SK-N-SH treated with all-trans-retinoic acid at 6 μM for 48 hours (cell line): ENCODE data around the gene DEFB123.
A peak's percentile ranks its signal among the peaks of the same experiment; 100 is the strongest.

Source experiments
- ATAC-seq: fragments of 200-7000 bp; cut with Tn5 transposase; 3 replicates; pipeline ENCODE4 v1.9.1; 2020; ENCODE audit warnings: mild to moderate bottlenecking, moderate library complexity
- ARNTL ChIP-seq: fragments of 450-650 bp; formaldehyde crosslinking; IDR thresholded peaks from 2 replicates; pipeline ENCODE4 v1.5.0; 2020; ENCODE audit warnings: low read depth, mild to moderate bottlenecking, moderate library complexity, borderline replicate concordance
- BACH2 ChIP-seq: fragments of 250-450 bp; sonication (Bioruptor Pico); IDR thresholded peaks from 2 replicates; pipeline ENCODE4 v1.9.0; 2021; ENCODE audit warnings: mild to moderate bottlenecking, borderline replicate concordance
- GLIS3 ChIP-seq: fragments of 250-450 bp; sonication (Bioruptor Pico); IDR thresholded peaks from 2 replicates; pipeline ENCODE4 v1.5.0; 2020; ENCODE audit warnings: mild to moderate bottlenecking, moderate library complexity
- ISL1 ChIP-seq: fragments of 250-450 bp; sonication (Bioruptor Pico); IDR thresholded peaks from 2 replicates; pipeline ENCODE4 v2.1.2; 2022; ENCODE audit warnings: mild to moderate bottlenecking, moderate library complexity
- PPARA ChIP-seq: fragments of 250-450 bp; sonication (Bioruptor Pico); IDR thresholded peaks from 2 replicates; pipeline ENCODE4 v1.5.0; 2020; ENCODE audit warnings: mild to moderate bottlenecking, borderline replicate concordance
- RARB ChIP-seq: fragments of 250-450 bp; sonication (Bioruptor Pico); IDR thresholded peaks from 2 replicates; pipeline ENCODE4 v1.8.0; 2021; ENCODE audit warnings: mild to moderate bottlenecking, moderate library complexity
- SNAI2 ChIP-seq: fragments of 250-450 bp; sonication (Bioruptor Pico); IDR thresholded peaks from 2 replicates; pipeline ENCODE4 v1.5.0; 2020; ENCODE audit warnings: mild to moderate bottlenecking, moderate library complexity
- TCF4 ChIP-seq: fragments of 250-450 bp; sonication (Bioruptor Pico); IDR thresholded peaks from 2 replicates; pipeline ENCODE4 v1.8.0; 2021; ENCODE audit warnings: mild to moderate bottlenecking, moderate library complexity, borderline replicate concordance
- ZFP30 ChIP-seq: fragments of 450-650 bp; formaldehyde crosslinking; IDR thresholded peaks from 2 replicates; pipeline ENCODE4 v1.5.0; 2022; ENCODE audit warnings: mild to moderate bottlenecking, moderate library complexity
- ZNF70 ChIP-seq: fragments of 450-650 bp; formaldehyde crosslinking; IDR thresholded peaks from 2 replicates; pipeline ENCODE4 v1.5.0; 2020; ENCODE audit warnings: mild to moderate bottlenecking, moderate library complexity
- ZNF8 ChIP-seq: fragments of 450-650 bp; formaldehyde crosslinking; IDR thresholded peaks from 2 replicates; pipeline ENCODE4 v1.5.0; 2020; ENCODE audit warnings: mild to moderate bottlenecking, moderate library complexity
- TF ChIP-seq, protein P1 (sequence below): fragments of 250-450 bp; sonication (Bioruptor Pico); IDR thresholded peaks from 2 replicates; pipeline ENCODE4 v1.8.0; 2020; ENCODE audit warnings: mild to moderate bottlenecking, moderate library complexity, borderline replicate concordance
- TF ChIP-seq, protein P2 (sequence below): fragments of 250-450 bp; sonication (Bioruptor Pico); IDR thresholded peaks from 2 replicates; pipeline ENCODE4 v1.5.1; 2021; ENCODE audit warnings: mild to moderate bottlenecking, moderate library complexity
- TF ChIP-seq, protein P3 (sequence below): fragments of 250-450 bp; sonication (Bioruptor Pico); IDR thresholded peaks from 2 replicates; pipeline ENCODE4 v1.8.0; 2021; ENCODE audit warnings: low read depth, mild to moderate bottlenecking, moderate library complexity, borderline replicate concordance

DEFB123 gene

DNA sequence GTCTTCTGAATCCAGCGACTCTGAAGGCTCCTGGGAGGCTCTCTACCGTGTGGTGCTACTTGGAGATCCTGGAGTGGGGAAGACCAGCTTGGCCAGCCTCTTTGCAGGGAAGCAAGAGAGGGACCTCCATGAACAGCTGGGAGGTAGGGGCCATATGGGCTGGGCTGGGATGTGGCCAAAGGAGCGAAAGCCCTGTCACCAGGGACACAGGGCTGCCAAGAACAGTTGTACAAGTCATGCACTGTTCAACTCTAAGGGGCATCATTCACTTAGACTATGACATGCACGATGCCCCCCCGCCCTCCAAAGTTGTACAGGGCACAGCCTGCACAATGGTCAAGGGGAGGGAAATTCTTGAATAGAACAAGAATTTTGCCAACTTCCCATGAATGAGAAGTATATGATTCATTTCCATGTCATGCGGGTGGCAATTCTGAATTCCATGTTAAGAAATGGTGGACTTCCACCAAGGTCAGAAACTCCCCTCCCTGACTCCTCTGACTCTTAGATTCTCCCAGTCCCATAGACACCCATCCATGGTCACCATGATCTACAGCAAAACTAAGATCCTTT, 36.3 kb downstream of the DEFB123 start (continued):
- no peak for TF ChIP-seq PPARA (CRISPR knock-in tag)
- TF ChIP-seq ZNF8 (CRISPR knock-in tag) = no peak
- no peak for TF ChIP-seq SNAI2 (CRISPR knock-in tag)

DNA sequence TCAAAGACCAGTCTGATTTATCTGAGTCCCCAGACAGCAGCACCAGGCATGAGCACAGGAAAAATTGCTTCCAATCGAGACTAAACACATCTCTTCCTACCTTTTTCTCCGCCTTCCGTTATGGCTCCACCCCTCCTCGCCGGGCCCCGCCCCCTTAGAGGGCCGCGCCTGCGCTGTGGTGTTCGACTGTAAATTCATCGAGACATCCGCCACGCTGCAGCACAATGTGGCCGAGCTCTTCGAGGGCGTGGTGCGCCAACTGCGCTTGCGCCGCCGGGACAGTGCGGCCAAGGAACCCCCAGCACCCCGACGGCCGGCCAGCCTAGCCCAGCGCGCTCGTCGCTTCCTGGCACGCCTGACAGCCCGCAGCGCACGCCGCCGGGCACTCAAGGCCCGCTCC, 43.6 kb downstream of the DEFB123 start:
- TF ChIP-seq, protein P1, sequence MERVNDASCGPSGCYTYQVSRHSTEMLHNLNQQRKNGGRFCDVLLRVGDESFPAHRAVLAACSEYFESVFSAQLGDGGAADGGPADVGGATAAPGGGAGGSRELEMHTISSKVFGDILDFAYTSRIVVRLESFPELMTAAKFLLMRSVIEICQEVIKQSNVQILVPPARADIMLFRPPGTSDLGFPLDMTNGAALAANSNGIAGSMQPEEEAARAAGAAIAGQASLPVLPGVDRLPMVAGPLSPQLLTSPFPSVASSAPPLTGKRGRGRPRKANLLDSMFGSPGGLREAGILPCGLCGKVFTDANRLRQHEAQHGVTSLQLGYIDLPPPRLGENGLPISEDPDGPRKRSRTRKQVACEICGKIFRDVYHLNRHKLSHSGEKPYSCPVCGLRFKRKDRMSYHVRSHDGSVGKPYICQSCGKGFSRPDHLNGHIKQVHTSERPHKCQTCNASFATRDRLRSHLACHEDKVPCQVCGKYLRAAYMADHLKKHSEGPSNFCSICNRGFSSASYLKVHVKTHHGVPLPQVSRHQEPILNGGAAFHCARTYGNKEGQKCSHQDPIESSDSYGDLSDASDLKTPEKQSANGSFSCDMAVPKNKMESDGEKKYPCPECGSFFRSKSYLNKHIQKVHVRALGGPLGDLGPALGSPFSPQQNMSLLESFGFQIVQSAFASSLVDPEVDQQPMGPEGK (CRISPR knock-in tag) = no peak
- no peak for TF ChIP-seq TCF4 (CRISPR knock-in tag)
- TF ChIP-seq GLIS3 (CRISPR knock-in tag) = no peak
- TF ChIP-seq, protein P2, sequence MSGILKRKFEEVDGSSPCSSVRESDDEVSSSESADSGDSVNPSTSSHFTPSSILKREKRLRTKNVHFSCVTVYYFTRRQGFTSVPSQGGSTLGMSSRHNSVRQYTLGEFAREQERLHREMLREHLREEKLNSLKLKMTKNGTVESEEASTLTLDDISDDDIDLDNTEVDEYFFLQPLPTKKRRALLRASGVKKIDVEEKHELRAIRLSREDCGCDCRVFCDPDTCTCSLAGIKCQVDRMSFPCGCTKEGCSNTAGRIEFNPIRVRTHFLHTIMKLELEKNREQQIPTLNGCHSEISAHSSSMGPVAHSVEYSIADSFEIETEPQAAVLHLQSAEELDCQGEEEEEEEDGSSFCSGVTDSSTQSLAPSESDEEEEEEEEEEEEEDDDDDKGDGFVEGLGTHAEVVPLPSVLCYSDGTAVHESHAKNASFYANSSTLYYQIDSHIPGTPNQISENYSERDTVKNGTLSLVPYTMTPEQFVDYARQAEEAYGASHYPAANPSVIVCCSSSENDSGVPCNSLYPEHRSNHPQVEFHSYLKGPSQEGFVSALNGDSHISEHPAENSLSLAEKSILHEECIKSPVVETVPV (CRISPR knock-in tag) = no peak
- no peak for ATAC-seq

DNA sequence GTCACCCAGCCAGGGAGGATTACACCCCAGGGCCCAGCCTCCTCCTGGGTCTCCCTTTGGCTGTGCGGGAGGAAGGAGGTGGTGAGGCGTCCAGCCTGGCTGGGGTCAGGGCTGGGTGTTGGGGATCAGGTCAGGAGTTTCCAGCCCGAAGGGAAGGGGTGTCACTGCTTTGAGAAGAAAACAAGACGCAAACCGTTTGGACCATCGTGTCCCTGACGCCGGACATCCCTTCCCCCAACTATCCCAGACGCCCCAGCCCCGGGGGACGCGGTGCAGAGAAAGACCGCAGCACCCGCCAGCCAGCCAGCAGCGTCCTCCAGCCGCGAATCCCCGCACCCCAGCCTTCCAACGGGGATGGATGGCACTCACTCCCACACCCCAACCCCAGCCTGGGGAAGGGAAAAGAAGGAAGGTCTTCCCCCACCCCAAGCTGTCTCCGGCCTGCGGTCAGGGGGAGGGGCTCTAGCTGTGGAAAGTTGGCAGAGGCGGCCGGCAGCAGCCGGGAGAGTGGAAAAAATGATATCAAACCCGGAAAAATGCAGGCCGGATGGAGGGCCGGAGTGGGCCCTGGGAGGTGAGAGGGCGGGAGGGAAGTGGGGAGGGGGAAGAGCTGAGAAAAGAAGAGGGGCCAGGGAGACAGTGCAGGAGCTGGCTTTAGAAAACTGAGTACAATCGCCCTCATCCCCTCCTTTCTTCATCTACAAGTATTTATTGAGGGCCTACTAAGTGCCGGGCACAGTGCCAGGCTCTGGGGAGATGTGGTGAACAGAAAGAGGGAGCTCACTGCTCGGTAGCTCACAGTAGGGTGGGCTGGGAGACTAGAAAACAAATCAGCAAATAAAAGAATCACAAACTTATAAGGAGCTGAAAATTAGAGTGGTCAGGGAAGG, 45.3 kb downstream of the DEFB123 start:
- TF ChIP-seq, protein P3, sequence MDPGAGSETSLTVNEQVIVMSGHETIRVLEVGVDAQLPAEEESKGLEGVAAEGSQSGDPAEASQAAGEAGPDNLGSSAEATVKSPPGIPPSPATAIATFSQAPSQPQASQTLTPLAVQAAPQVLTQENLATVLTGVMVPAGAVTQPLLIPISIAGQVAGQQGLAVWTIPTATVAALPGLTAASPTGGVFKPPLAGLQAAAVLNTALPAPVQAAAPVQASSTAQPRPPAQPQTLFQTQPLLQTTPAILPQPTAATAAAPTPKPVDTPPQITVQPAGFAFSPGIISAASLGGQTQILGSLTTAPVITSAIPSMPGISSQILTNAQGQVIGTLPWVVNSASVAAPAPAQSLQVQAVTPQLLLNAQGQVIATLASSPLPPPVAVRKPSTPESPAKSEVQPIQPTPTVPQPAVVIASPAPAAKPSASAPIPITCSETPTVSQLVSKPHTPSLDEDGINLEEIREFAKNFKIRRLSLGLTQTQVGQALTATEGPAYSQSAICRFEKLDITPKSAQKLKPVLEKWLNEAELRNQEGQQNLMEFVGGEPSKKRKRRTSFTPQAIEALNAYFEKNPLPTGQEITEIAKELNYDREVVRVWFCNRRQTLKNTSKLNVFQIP (CRISPR knock-in tag) = no peak
- TF ChIP-seq ZNF8 (CRISPR knock-in tag) (no peak), ISL1 (CRISPR knock-in tag) (no peak), ARNTL (CRISPR knock-in tag) (no peak)
- peak; percentile 90 for ATAC-seq

DNA sequence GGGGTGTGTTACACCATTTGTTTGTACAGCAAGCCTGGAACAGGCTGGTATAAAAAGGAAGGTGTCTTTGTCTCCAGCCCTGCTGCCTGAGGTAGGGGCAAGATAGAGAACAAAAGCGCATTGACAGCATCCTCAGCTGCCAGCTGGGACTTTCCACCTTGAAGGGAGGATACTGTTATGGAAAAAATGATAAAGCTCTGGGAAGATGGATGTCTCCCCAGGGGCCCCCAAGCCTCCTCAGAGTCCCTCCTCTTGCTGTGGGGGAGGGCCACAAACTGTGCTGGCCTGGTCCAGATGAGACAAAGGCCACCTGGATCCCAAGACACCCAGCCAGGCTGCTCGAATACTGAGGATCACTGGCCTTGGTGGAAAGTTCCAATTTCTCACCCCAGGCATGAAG, 47.7 kb downstream of the DEFB123 start:
- ATAC-seq = no peak
- TF ChIP-seq, protein P3 (CRISPR knock-in tag) = no peak
- TF ChIP-seq PPARA (CRISPR knock-in tag) = no peak
- TF ChIP-seq GLIS3 (CRISPR knock-in tag) = no peak
- no peak for TF ChIP-seq TCF4 (CRISPR knock-in tag)
- TF ChIP-seq ZNF8 (CRISPR knock-in tag) = no peak
- no peak for TF ChIP-seq RARB
- no peak for TF ChIP-seq SNAI2 (CRISPR knock-in tag)
- TF ChIP-seq, protein P1 (CRISPR knock-in tag) = no peak
- TF ChIP-seq, protein P2 (CRISPR knock-in tag) = no peak

DNA sequence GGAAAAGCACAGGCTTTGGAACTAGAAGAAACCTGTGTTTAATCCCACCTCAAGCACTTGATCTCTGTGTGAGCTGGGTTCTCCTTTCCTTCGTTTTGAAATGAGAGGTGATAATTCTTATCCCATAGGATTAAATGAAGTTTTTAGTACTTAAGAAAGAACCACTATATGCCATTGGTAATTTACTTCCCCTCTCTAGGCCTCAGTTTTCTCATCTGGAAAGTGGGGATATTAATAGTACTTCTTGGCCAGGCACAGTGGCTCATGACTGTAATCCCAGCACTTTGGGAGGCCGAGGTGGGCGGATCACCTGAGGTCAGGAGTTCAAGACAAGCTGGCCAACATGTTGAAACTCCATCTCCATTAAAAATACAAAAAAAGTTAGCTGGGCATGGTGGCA, 48.7 kb downstream of the DEFB123 start:
- no peak for TF ChIP-seq ZNF8 (CRISPR knock-in tag)
- TF ChIP-seq RARB = no peak
- TF ChIP-seq, protein P1 (CRISPR knock-in tag) = no peak
- no peak for TF ChIP-seq ARNTL (CRISPR knock-in tag)
- no peak for TF ChIP-seq ZNF70 (CRISPR knock-in tag)
- no peak for TF ChIP-seq GLIS3 (CRISPR knock-in tag)
- no peak for TF ChIP-seq BACH2 (CRISPR knock-in tag)
- TF ChIP-seq ISL1 (CRISPR knock-in tag) = no peak
- TF ChIP-seq ZFP30 (CRISPR knock-in tag) = no peak
- TF ChIP-seq, protein P3 (CRISPR knock-in tag) = no peak
- TF ChIP-seq, all 23 proteins: peak for 0
- ATAC-seq = no peak
